ENCODE data around the gene NTNG2. TPM values are rescaled to one million over a fixed set of nuclear protein-coding genes. Genes with fewer than 3 reads are reported as not detected.

Gene NTNG2, protein sequence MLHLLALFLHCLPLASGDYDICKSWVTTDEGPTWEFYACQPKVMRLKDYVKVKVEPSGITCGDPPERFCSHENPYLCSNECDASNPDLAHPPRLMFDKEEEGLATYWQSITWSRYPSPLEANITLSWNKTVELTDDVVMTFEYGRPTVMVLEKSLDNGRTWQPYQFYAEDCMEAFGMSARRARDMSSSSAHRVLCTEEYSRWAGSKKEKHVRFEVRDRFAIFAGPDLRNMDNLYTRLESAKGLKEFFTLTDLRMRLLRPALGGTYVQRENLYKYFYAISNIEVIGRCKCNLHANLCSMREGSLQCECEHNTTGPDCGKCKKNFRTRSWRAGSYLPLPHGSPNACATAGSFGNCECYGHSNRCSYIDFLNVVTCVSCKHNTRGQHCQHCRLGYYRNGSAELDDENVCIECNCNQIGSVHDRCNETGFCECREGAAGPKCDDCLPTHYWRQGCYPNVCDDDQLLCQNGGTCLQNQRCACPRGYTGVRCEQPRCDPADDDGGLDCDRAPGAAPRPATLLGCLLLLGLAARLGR
- total RNA-seq: under 0.01 and 0.39 TPM in 2 replicates

DNA sequence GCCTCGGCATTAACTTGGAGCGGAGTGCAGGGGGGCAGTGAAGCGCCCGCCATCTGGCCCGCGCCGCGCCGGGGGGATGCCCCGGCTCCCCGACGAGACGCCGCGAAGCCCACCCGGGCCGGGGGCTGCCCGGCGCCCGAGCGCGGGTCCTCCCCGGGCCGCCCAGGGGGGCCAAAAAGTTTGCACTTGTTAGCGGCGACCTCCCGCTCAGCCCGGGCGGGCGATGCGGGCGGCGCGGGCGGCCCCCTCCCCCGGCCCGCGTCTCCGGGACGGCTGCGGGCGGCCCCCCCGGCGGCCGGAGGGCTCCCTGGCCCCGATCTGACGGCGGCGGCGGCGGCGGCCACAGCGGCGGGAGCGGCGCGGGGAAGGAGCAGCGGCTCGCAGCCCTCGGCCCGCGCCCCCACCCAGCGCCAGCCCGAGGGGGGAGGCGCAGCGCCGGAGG lies at the start of gene NTNG2:
NTNG2 (plus strand) TSS at position 316 of the 442 bp plus-strand sequence. CDS start 4,774 bp downstream, outside the sequence.

Other genes with a start within 250 kb of the NTNG2 start
- 11.0 and 17.1 TPM in 2 replicates for gene MED27, start 82.2 kb upstream of the NTNG2 start, total RNA-seq
- gene SETX, start 192.9 kb downstream of the NTNG2 start, total RNA-seq: 44.4 and 50.4 TPM in 2 replicates
- 7.4 and 7.9 TPM in 2 replicates for gene TTF1, start 244.8 kb downstream of the NTNG2 start, total RNA-seq
- gene CFAP77, start 248.2 kb downstream of the NTNG2 start, total RNA-seq: not detected in 2 replicates